Left ventricle myocardium inferior (tissue), 1 donor: ENCODE results near the gene CERS6. TPM values are rescaled to one million over a fixed set of nuclear protein-coding genes. Genes with fewer than 3 reads are reported as not detected.

Experiments
- DNase-seq: peaks from one replicate; pipeline ENCODE4 v3.0.0-alpha.2; 2020
- H3K27ac ChIP-seq: fragments of 200-600 bp; replicated peaks from 2 replicates; pipeline ENCODE4 v1.8.0; 2021
- H3K27me3 ChIP-seq: fragments of 200-600 bp; 2 replicates; pipeline ENCODE4 v1.8.0; 2021; ENCODE audit warnings: low read depth
- H3K36me3 ChIP-seq: fragments of 200-600 bp; 2 replicates; pipeline ENCODE4 v1.8.0; 2021
- H3K4me1 ChIP-seq: fragments of 200-600 bp; 2 replicates; pipeline ENCODE4 v1.8.0; 2021
- H3K4me3 ChIP-seq: fragments of 200-600 bp; 2 replicates; pipeline ENCODE4 v1.8.0; 2021; ENCODE audit warnings: mild to moderate bottlenecking, moderate library complexity
- H3K9me3 ChIP-seq: fragments of 200-600 bp; replicated peaks from 2 replicates; pipeline ENCODE4 v1.8.0; 2021
- CTCF ChIP-seq: fragments of 200-600 bp; IDR thresholded peaks from 2 replicates; pipeline ENCODE4 v1.8.0; 2021; ENCODE audit warnings: antibody characterized with exemption, mild to moderate bottlenecking, borderline replicate concordance
- intact Hi-C: fragments of 100-400 bp; cut with micrococcal nuclease; formaldehyde crosslinking; loops from one replicate; pipeline ENCODE4 v1.11.0; 2022
- total RNA-seq: library from RNA; stranded (reverse); fragmentation: NEBNext Ultra II Directional; extraction: Animal tissue kit (Norgen Biotek cat#: 25700); gene quantifications from one replicate; pipeline ENCODE4 v1.2.1, GENCODE V29; 2021
- donor health status: DM: no; HTN: yes; CAD: no; lungs with severe emphysema.

Gene CERS6
- total RNA-seq, 1 donor from 2014 or later, result 68.9 TPM

GRCh38 chr2:168626647-168627046 lies 170.6 kb downstream of the CERS6 start:
- Histone ChIP-seq H3K27ac (peak overlapping the region; percentile 20), H3K36me3 (no peaks in the 10 kb centered on the region), H3K27me3 (no peaks in the 10 kb centered on the region), H3K4me3 (no peak overlapping the region), H3K4me1 (peaks cover 23% of the 10 kb centered on the region), H3K9me3 (no peaks in the 10 kb centered on the region)
- no peak for DNase-seq
- TF ChIP-seq CTCF, result no peak
- intact Hi-C loops, result no loop called here

- TF ChIP-seq CTCF, result no peak
- Histone ChIP-seq H3K27me3 (no peaks in the 10 kb centered on the region), H3K9me3 (no peaks in the 10 kb centered on the region), H3K36me3 (no peaks in the 10 kb centered on the region), H3K4me1 (peaks cover 61% of the 10 kb centered on the region), H3K27ac (peak overlapping the region; percentile 90), H3K4me3 (peak overlapping the region; percentile 10)
- intact Hi-C loops, result no loop called here
- no peak for DNase-seq
Measured at GRCh38 chr2:168632709-168633121, 176.6 kb downstream of the CERS6 start.

GRCh38 chr2:168633200-168633599 lies 177.1 kb downstream of the CERS6 start:
- peaks cover 60% of the 10 kb centered on the region for H3K4me1 ChIP-seq

GRCh38 chr2:168633895-168634294 lies 177.8 kb downstream of the CERS6 start:
- Histone ChIP-seq H3K27ac (peak overlapping the region; percentile 90), H3K4me3 (no peak overlapping the region), H3K27me3 (no peaks in the 10 kb centered on the region), H3K9me3 (no peaks in the 10 kb centered on the region), H3K4me1 (peaks cover 62% of the 10 kb centered on the region), H3K36me3 (no peaks in the 10 kb centered on the region)
- no peak for DNase-seq
- intact Hi-C loops, result no loop called here
- no peak for TF ChIP-seq CTCF

More at GRCh38 chr2:168633200-168633599, 177.1 kb downstream of the CERS6 start:
- no peaks in the 10 kb centered on the region for H3K27me3 ChIP-seq
- DNase-seq, result no peak
- intact Hi-C loops, result no loop called here
- TF ChIP-seq CTCF, result no peak
- H3K36me3 ChIP-seq, result no peaks in the 10 kb centered on the region
- H3K9me3 ChIP-seq, result no peaks in the 10 kb centered on the region
- H3K27ac ChIP-seq, result peak overlapping the region; percentile 90
- H3K4me3 ChIP-seq, result no peak overlapping the region

- intact Hi-C loops, result no loop called here
- H3K4me1 ChIP-seq, result peaks cover 72% of the 10 kb centered on the region
- no peaks in the 10 kb centered on the region for H3K27me3 ChIP-seq
Measured at GRCh38 chr2:168635065-168635577, 179.0 kb downstream of the CERS6 start.

More at GRCh38 chr2:168635065-168635577, 179.0 kb downstream of the CERS6 start:
- no peaks in the 10 kb centered on the region for H3K9me3 ChIP-seq
- H3K36me3 ChIP-seq, result no peaks in the 10 kb centered on the region
- no peak for TF ChIP-seq CTCF
- peak overlapping the region; percentile 90 for H3K27ac ChIP-seq
- H3K4me3 ChIP-seq, result no peak overlapping the region
- peak; percentile 67 for DNase-seq
